ENCODE results near the gene SIRPD.

Gene SIRPD

GRCh38 chr20:1538655-1539054 lies 18.9 kb downstream of the SIRPD start:
- DNase-seq (ENCODE audit: extremely low read depth in 1 of 2, low read depth in 1 of 2), result no peak

GRCh38 chr20:1537731-1538058 lies 19.8 kb downstream of the SIRPD start:
- DNase-seq (ENCODE audit: extremely low read depth in 1 of 2, low read depth in 1 of 2), result no peak

GRCh38 chr20:1536893-1537730 lies 20.4 kb downstream of the SIRPD start:
- DNase-seq (ENCODE audit: extremely low read depth in 1 of 2, low read depth in 1 of 2), result no peak

GRCh38 chr20:1535420-1536175 lies 21.9 kb downstream of the SIRPD start:
- DNase-seq (ENCODE audit: extremely low read depth in 1 of 2, low read depth in 1 of 2), result no peak

- DNase-seq (ENCODE audit: extremely low read depth in 1 of 2, low read depth in 1 of 2), result no peak
Measured at GRCh38 chr20:1534526-1534925, 23.0 kb downstream of the SIRPD start.

GRCh38 chr20:1533059-1533458 lies 24.4 kb downstream of the SIRPD start:
- DNase-seq (ENCODE audit: extremely low read depth in 1 of 2, low read depth in 1 of 2), result no peak

GRCh38 chr20:1528811-1529210 lies 28.7 kb downstream of the SIRPD start:
- no peak for DNase-seq (ENCODE audit: extremely low read depth in 1 of 2, low read depth in 1 of 2)

- no peak for DNase-seq (ENCODE audit: extremely low read depth in 1 of 2, low read depth in 1 of 2)
Measured at GRCh38 chr20:1527923-1528322, 29.6 kb downstream of the SIRPD start.

- no peak for DNase-seq (ENCODE audit: extremely low read depth in 1 of 2, low read depth in 1 of 2)
Measured at GRCh38 chr20:1526896-1527295, 30.6 kb downstream of the SIRPD start.

- no peak for DNase-seq (ENCODE audit: extremely low read depth in 1 of 2, low read depth in 1 of 2)
Measured at GRCh38 chr20:1526310-1526709, 31.2 kb downstream of the SIRPD start.

- DNase-seq (ENCODE audit: extremely low read depth in 1 of 2, low read depth in 1 of 2), result no peak
Measured at GRCh38 chr20:1524004-1524403, 33.5 kb downstream of the SIRPD start.

GRCh38 chr20:1517010-1517409 lies 40.5 kb downstream of the SIRPD start:
- no peak for DNase-seq (ENCODE audit: extremely low read depth in 1 of 2, low read depth in 1 of 2)

- DNase-seq (ENCODE audit: extremely low read depth in 1 of 2, low read depth in 1 of 2), result no peak
Measured at GRCh38 chr20:1513801-1514200, 43.7 kb downstream of the SIRPD start.

- no peak for DNase-seq (ENCODE audit: extremely low read depth in 1 of 2, low read depth in 1 of 2)
Measured at GRCh38 chr20:1509237-1509636, 48.3 kb downstream of the SIRPD start.

GRCh38 chr20:1508574-1508973 lies 48.9 kb downstream of the SIRPD start:
- no peak for DNase-seq (ENCODE audit: extremely low read depth in 1 of 2, low read depth in 1 of 2)

- DNase-seq (ENCODE audit: extremely low read depth in 1 of 2, low read depth in 1 of 2), result no peak
Measured at GRCh38 chr20:1507276-1507675, 50.2 kb downstream of the SIRPD start.

GRCh38 chr20:1505871-1506270 lies 51.6 kb downstream of the SIRPD start:
- no peak for DNase-seq (ENCODE audit: extremely low read depth in 1 of 2, low read depth in 1 of 2)

- no peak for DNase-seq (ENCODE audit: extremely low read depth in 1 of 2, low read depth in 1 of 2)
Measured at GRCh38 chr20:1505361-1505760, 52.1 kb downstream of the SIRPD start.

GRCh38 chr20:1503564-1504227 lies 53.8 kb downstream of the SIRPD start:
- peak; percentile 34 to 46 for DNase-seq (ENCODE audit: extremely low read depth in 1 of 2, low read depth in 1 of 2)

GRCh38 chr20:1500496-1500895 lies 57.0 kb downstream of the SIRPD start:
- no peak for DNase-seq (ENCODE audit: extremely low read depth in 1 of 2, low read depth in 1 of 2)

- no peak for DNase-seq (ENCODE audit: extremely low read depth in 1 of 2, low read depth in 1 of 2)
Measured at GRCh38 chr20:1499528-1500420, 57.7 kb downstream of the SIRPD start.

Measured in activated CD8-positive, alpha-beta memory T cell treated with anti-CD3 and anti-CD28 coated beads for 1 hour (primary cell).